ENCODE data around the gene RAB38.

DNA sequence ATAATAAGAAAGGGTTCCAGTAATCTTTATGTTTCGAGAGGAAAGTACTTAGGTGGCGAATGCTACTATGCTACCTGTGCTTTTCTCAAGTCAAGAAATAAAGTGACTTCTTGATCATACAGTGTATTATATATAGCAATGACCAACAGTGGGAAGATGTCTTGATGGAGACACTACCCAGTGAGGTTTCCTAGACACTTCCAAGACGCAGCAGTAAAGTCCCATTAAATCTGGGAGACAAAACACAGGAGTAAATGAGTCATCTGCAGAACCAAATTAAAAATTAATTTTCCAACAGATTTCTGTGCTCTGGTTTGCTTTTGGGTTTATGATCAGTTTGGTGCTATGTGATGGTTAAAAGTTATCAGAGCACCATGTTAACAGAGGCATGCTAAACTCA, 29.1 kb upstream of the RAB38 start:
- TF ChIP-seq, protein P1, sequence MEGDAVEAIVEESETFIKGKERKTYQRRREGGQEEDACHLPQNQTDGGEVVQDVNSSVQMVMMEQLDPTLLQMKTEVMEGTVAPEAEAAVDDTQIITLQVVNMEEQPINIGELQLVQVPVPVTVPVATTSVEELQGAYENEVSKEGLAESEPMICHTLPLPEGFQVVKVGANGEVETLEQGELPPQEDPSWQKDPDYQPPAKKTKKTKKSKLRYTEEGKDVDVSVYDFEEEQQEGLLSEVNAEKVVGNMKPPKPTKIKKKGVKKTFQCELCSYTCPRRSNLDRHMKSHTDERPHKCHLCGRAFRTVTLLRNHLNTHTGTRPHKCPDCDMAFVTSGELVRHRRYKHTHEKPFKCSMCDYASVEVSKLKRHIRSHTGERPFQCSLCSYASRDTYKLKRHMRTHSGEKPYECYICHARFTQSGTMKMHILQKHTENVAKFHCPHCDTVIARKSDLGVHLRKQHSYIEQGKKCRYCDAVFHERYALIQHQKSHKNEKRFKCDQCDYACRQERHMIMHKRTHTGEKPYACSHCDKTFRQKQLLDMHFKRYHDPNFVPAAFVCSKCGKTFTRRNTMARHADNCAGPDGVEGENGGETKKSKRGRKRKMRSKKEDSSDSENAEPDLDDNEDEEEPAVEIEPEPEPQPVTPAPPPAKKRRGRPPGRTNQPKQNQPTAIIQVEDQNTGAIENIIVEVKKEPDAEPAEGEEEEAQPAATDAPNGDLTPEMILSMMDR (IDR thresholded peaks at IDR 0.05) = no peak
- TF ChIP-seq EZH2 (IDR thresholded peaks at IDR 0.05; ENCODE audit: borderline replicate concordance, insufficient read depth, low read depth, low read length, poor library complexity, severe bottlenecking) = no peak

Data from B cell (primary cell).